Left renal pelvis (tissue), 4 donors: ENCODE measurements around the gene SEL1L3. TPM values are rescaled to one million over a fixed set of nuclear protein-coding genes. Genes with fewer than 3 reads are reported as not detected.
A peak's percentile ranks its signal among the peaks of the same experiment; 100 is the strongest.

Experiments used
- DNase-seq, 4 donors: peaks; one replicate each; pipeline ENCODE4 v3.0.0-alpha.2; 2013; ENCODE audit warnings: low read depth in 4 of 4, low spot score in 3 of 4
- polyA plus RNA-seq, 4 donors: library from polyadenylated mRNA; unstranded; fragments of 120-200 nt; gene quantifications; one replicate each; pipeline ENCODE4 v1.2.1, GENCODE V29; 2013; ENCODE audit not compliant: insufficient read length in 4 of 4

SEL1L3 gene
- polyA plus RNA-seq, 4 donors = 11.2 to 25.6 (median 20.7) TPM

DNA sequence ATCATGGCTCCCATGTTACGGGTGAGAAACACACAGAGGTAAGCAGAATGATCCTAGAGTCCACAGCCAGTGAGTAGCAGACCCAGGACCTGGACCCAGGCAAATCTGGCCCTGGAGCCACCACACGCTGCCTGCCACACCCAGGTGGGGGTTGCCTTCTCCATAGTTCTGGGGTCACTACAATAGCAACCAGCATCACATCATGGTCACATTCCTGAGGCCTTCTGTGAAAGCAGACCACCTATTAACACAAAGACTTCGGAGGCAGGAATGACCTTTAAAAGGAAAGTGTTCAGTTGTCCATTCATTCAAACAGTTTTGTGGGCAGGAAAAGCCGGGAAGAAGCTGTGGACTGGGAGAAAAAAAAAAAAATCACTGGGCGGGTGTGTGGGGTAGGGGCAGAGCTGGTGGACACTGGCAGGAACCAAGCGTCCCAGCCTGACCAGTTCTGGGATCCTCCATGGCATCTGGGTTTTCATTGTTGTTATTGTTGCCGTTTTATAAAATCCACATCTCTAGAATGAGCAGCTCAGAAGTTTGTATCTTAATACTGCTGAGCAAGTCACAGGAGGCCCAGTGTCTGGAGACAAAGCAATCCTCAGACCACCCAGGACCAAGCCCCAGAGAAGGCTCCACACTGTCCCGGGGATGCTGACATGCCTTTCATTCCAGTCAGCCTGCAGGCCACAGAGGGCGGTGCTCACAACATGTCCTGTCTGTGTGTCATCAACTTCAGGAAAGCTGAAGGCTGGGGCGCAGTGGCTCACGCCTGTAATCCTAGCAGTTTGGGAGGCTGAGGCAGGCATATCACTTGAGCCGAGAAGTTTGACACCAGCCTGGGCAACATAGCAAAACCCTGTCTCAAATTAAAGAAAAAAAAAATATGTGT lies 67.0 kb downstream of the SEL1L3 start:
- no peak for DNase-seq

DNA sequence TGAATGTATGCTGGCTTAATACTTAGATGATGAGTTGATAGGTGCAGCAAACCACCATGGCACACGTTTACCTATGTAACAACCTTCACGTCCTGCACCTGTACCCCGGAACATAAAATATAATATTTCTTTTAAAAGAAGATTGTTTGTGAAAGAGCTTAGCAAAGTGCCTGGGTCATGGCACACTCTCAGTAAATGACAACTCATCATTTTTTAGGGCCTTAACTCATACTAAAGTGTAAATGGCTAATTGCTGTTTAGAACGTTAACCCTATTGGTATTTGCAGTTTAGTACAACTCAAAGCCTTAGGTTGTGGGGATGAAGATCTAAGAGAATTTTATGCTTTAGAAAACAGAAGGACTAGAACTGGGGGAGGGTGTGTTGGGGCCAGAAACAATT lies 67.7 kb downstream of the SEL1L3 start:
- no peak for DNase-seq

DNA sequence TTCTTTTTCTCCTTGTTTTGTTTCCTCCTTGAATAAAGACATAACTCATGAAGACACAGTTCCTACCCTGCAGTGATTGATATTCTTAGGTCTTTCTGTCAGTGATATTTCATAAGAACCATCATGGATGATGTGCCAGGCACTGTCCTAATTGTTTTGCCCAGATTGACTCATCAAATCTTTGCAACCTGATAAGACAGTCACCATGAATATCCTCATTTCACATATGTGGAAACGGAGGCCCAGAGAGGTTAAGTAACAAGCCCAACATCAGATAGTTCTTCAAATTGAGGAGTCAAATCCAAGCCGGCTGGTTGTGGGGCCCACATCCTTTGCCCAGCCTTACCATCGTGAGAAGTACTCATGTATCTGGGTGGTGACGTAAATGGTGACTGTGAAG lies 69.9 kb downstream of the SEL1L3 start:
- DNase-seq = no peak

DNA sequence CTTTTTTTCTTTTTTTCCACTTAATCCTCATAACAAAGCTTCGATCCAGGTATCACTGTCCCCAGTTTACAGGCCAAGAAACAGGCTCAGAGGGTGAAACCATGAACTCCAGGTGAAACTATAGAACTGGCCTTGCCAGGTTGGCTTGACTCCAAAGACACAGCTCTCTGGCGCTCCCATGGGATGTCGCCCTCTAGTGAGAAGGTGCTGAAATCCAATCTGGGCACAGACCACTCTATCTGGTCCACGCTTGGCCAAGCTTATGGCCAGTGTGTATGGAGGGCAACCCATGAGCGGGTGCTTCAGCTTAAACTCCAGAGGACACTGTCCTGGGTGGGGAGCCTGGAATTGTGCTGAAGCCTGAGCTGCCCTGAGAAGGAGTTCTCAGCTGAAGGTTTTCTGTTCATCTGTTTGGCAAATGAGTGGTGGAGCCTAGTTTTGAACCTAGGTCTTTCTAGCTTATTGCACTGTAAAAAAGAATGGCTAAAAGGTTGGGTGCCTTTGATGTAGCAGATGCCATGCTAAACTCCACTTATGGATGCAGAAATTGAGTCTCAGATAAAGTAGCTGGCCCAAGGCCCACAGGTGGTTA lies 70.5 kb downstream of the SEL1L3 start:
- DNase-seq = no peak

DNA sequence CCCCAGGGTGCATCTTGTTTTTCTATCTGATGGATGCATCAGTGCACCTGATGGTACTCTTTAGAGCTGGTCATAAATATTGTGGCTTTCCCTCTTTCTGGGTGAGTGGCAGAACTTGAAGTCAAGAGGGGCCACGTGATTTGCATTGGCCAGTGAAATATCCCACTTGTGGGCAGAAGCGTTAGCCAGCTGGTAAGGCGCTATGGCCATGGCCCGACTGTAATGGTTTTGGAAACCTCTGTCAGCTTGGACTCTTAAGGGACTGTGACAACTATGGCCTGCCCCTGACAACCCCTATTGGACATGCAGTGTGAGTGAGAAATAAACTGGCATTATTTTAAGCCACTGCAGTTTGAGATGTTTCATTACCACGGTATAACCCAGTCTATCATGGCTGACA lies 72.8 kb downstream of the SEL1L3 start:
- no peak for DNase-seq

DNA sequence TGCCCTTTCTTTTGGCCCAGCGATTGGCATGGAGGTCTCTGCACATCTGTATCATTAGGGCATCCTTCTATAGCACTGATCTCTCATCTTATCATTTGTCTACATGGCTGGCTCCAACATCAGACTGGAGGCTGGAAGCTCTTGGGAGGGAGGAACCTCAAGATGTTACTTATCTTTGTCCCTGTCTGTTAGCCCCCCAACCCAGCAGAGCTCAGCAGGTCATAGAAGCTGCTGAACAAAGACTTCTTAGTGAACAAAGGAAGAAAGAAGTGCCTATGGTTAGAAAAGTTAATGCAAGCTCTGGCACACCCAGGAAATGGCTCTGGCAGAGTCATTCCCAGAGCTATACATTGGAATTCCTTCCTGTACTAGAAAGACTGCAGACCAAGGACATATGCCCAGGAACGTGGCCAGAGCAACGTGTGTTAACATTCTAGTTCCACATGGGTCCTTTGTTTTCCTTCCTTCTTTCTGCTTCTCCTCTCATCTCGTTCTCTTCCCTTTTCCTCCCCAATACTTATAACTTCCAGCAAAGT lies 74.0 kb downstream of the SEL1L3 start:
- DNase-seq = no peak

DNA sequence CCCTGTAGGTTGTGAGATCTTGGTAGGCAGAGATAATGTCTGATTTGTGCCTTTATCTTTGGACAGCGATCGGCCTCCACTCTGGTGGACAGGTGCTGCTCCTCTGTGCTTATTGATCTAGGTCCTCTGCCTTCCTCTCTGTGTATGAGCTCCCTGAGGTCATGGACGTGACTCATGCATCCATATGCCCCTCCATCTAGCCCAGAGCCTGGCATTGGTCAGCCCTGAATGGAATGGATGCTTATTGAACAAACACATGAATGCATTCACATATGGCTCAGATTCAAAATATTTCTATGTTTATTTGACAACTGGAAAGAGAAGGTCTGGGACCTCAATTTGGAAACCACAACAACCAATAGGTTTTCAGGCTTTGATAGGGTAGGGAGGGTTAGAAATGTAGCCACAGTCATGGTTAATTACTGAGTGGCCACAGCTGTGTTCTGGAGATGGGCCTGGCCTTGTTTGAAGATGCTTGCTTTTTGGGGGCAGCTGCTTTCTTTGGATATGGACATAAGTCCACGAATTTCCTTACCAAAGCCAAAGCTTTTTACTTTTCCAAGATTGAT lies 76.2 kb downstream of the SEL1L3 start:
- peak in 2 of 4 donors; percentile 30 to 52 for DNase-seq

DNA sequence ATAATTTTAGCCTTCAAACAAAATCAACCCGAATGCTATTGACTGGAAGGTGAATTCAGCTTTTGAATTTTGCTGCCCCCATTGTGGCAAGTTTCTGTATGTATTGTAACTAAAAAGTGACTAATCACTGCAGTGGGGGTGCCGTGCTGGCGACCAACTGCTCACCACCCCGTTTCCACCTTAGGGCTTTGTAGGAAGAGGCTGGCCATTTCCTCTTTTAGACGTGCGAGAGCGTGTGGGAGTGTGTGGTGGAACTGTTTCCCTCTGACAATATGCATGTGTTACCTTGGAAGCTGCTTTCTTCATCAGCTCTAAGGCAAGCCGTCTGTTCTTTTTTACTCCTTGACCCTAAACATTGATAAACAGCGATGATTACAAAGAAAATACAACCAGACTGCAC lies 78.8 kb downstream of the SEL1L3 start:
- no peak for DNase-seq

DNA sequence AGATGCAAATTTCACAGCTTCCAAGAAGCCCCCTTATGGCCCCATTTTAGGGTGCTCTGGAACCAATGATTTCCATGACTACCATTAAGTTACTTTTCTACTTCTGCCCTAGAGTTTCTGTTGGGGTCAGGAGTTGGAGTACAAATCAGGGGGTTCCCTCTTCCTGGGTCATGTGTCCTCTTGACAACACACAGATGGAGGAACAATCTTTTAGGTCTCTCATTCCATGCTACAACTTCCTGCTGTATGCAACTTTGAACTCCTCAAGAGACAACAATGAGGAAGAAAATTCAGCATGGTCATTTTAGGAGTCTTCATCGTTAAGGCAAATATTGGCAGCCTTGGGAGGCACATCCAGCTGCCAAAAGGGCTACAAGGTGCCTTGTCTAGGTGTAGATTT lies 79.7 kb downstream of the SEL1L3 start:
- no peak for DNase-seq

DNA sequence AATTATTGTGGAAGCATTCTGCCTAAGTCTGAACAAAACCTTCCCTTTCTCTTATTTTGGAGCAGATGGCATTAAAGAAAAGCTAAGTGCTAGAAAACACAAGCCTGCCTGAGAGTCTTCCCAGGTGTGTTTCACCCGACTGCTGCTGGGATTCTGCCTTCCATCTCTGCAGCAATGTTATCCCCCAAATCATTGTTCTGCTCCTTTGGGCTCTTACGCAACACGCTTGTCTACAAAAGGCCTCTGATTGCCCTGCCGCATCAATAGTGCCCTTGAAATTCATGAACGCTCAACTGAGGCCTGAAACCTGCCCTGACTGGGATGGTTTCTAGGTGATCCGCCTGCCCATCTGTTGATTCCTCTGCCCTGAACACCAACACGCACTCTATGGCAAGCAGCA lies 80.3 kb downstream of the SEL1L3 start:
- DNase-seq = no peak

DNA sequence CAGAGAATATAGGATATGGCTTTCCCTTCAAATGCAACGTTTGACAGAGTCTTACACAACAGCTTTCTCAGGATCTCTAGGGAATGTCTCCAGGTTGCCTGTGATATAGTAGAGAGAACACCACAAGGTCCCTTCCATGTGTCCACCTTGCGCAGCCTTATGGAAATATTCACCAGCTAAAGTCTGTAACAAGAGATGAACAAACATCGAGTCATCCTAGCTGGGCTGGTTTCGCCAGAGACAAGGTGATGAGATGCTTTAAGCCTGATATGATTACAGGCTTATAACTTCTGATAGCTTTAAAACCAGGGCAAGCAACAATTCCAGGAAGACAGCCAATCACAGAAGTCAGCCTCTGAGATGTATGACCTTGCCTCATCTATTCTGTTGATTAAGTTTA lies 83.8 kb downstream of the SEL1L3 start:
- no peak for DNase-seq

DNA sequence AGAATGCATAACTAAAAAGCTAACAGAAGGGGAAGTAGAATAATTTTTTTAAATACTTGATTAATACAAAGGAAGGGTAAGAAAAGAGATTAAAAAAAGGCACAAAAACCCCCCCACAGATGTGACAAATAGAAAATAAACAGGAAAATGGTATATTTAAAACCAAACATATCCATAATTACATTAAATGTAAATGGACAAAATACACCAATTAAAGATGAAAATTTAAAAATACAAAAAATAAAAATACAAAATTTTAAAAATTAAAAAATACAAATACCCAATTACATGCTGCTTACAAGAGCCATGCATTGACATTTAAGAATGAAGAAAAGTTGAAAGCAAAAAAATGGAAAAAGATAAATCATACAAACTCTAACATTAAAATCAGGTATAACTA lies 86.0 kb downstream of the SEL1L3 start:
- no peak for DNase-seq

DNA sequence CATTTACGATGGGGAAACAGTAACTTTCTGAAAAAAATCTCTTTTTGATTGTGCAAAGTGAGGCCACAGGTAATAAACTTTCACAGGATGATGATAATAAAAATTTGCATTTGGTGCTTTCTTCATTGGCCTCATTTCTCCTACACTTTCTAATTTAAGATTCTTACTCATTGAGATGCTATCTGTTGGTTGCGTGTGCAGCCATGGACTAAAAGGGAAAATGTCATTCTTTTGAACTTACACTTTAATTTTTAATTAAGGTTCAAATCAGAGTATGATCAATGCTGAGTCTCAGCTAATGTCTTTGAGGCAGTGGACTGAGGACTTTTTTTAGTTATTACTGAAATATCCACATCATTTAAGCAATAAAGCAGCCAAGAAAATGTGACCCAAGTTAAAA lies 87.6 kb downstream of the SEL1L3 start:
- DNase-seq = no peak

DNA sequence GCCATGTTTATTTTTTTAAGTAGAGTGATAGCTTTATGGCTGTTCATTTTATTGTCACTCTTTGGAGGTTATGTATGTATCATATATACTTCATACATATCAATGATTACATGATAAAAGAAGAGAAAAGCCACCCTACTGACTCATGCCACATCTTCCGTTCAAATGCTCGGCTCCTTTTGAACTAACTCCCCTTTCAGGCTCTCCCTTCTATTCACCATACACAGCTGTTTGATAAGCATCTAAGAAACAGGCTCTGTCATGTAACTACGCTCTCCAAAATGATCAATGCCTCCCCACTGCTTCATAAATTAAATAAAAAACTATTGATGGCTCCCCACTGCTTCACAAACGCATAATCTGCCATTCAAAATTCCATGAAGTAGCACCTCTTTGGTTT lies 89.4 kb downstream of the SEL1L3 start:
- no peak for DNase-seq

DNA sequence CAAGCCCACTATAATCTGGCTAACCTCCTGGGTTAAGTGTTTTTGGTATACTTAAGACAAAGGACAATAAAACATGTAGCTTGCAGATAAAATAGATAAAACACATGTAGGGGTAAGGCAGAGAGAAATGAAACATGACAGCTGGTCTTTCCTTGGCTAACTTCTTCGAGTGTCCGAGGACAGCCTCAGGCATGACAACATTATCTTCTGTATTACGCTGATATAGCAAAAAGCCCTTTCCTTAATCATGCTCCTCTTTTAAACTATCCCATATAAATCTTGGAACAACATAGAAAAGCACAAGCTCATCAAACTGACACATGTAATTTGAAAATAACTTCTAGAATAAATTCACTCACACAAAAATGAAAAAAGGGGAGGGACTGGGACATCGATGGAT lies 91.1 kb downstream of the SEL1L3 start:
- no peak for DNase-seq

DNA sequence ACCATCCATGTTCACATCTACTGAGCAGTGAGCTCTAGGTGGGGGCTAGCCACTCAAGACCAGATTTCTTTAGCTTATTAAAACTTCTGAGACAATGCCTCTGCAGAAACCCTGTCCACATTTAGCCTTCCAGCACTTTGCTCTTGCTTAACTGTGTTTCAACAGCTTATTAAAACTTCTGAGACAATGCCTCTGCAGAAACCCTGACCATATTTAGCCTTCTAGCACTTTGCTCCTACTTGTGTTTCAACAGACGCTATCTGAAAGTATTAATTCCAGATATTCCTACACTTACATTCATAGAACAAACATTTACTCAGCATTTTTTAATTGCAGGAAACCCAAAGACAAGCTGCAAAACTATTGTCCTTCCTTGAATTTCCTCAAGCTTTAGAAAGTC lies 91.9 kb downstream of the SEL1L3 start:
- no peak for DNase-seq

DNA sequence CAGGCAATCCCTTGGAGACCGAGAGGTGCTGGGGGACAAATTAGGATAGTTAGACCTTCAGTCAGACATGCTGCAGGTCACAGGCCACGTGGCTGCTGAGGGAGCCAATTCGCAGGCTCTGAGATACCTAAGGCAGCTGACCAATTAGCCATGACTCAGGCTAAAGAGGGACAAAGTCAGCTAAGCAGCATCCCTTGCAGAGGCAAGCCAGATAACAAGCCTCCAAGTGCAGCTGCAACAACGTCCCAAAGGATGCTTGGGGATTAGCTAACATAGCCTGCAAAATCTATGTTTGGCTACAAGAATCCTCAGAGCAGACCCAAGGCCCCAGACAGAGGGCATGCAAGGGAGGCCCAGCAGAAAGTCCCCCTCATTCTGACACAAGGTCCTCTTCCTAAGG lies 93.5 kb downstream of the SEL1L3 start:
- DNase-seq = no peak

DNA sequence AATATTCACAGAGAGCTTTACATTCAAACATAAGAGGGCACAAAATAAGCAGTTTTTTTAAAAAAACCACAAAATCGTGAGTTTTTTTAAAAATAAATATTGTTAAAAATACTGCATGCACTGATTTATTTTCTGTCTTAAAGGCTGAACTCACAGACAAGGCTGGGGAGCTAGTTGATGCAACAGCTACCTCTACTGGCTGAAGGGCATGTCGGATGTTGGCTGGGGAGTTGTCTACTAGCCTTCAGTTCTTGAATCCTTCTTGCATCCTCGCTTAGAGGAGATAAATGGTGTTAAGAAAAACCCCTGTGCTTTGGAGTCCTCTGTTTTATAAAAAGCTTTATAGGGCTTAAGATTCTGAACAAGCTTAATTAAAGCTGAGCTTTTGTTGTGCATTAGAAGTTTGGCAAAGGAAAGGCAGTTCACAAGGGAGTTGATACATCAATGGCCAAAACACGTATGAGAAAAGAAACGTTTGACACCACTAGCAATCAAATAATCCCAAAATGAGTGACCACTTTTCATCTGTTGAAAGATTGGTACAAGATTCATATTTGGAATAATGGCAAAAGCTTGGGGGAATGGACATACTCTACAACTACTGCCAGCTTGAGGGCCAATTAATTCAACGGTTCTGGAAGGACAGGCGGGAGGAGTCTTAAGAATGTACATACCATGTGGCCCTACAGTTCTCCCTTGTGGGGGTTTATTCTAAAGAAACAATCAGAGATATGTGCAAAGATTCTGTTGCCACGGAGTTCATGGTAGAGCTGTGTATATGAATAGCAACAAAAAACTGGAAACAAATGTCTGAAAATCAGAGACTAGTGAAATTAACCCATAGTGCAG lies 94.7 kb downstream of the SEL1L3 start:
- DNase-seq = peak in 3 of 4 donors; percentile 48 to 67 (median 51)

DNA sequence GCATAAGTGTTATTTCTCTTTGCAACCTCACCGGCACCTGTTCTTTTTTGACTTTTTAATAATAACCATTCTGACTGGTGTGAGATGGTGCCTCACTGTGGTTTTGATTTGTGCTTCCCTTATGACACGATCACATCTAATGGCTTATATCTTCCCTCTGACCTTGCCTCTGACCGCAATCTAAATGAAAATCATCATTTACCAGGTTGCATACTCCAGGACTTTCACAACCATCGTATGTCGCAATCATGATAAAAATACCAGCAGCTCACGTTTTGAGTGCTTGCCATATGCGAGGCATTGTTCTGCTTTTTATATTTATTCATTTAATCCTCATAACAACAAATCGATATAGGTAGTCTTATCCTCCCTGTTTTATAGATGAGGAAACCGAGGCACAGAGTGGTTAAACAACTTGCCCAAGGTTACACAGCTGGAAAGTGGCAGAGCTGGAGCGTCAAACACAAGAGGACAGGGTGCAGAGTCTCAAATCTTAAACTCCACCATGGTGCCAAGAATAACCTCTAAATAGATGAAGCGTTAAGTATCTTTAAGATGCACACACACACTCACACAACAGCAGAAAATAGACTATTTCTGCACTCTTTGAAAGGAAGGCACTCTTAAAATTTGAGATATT lies 102.2 kb downstream of the SEL1L3 start:
- DNase-seq = no peak

DNA sequence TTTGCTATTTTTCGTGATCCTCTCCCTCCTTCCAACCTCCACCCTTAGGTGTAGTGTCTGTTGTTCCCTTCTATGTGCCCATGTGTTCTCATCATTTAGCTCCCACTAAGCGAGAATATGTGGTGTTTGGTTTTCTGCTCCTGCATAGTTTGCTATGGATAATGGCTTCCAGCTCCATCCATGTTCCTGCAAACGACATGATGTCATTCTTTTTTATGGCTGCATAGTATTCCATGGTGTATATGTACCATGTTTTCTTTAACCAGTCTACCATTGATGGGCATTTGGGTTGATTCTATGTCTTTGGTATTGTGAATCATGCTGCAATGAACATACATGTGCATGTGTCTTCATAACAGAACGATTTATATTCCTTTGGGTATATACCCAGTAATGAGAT lies 102.7 kb downstream of the SEL1L3 start:
- no peak for DNase-seq
